CD4-positive, alpha-beta memory T cell (primary cell): ENCODE data around the gene CSTPP1. TPM values are rescaled to one million over a fixed set of nuclear protein-coding genes. Genes with fewer than 3 reads are reported as not detected.

ENCODE experiments used
- CTCF ChIA-PET: fragments of 350-600 bp; sonication (Branson Sonifier 250); formaldehyde crosslinking; loops from one replicate; lab custom pipeline; 2021; ENCODE audit warnings: inconsistent platforms; ENCODE audit not compliant: partially characterized antibody; lab: Charles Lee
- POLR2A ChIA-PET: fragments of 350-600 bp; sonication (Branson Sonifier 250); formaldehyde crosslinking; loops from one replicate; lab custom pipeline; 2021; ENCODE audit not compliant: partially characterized antibody; lab: Charles Lee
- DNase-seq, 5 donors: peaks; one replicate each; pipeline versions ENCODE4 v3.0.0 to v3.0.0-alpha.2; 2020 to 2022; ENCODE audit warnings: mixed read lengths in 1 of 5
- H3K27ac ChIP-seq: one replicate; pipeline ENCODE4 v1.7.0; 2013; ENCODE audit warnings: low read depth, low read length
- H3K27me3 ChIP-seq: 2 replicates; pipeline ENCODE4 v1.7.0; 2013; ENCODE audit warnings: mild to moderate bottlenecking, low read length, moderate library complexity; ENCODE audit not compliant: insufficient read depth
- H3K36me3 ChIP-seq: 2 replicates; pipeline ENCODE4 v1.7.0; 2013; ENCODE audit warnings: mild to moderate bottlenecking, low read length, moderate library complexity; ENCODE audit not compliant: insufficient read depth
- H3K4me1 ChIP-seq: 2 replicates; pipeline ENCODE4 v1.7.0; 2013; ENCODE audit warnings: mild to moderate bottlenecking, low read length, moderate library complexity; ENCODE audit not compliant: insufficient read depth
- H3K4me3 ChIP-seq, 2 donors: one replicate each; pipeline ENCODE4 v1.7.0; 2013; ENCODE audit warnings: low read length in 2 of 2, mild to moderate bottlenecking in 1 of 2
- H3K9me3 ChIP-seq, 2 donors: one replicate each; pipeline ENCODE4 v1.7.0; 2013; ENCODE audit warnings: low read length in 2 of 2, control low read depth in 1 of 2; ENCODE audit not compliant: control insufficient read depth in 1 of 2
- H3K27ac Mint-ChIP-seq, 7 donors: one replicate each; pipeline ENCODE4 v1.8.0; 2020 to 2021; ENCODE audit warnings: mixed read lengths in 7 of 7, mild to moderate bottlenecking in 6 of 7, inconsistent platforms in 3 of 7, moderate library complexity in 3 of 7
- H3K27me3 Mint-ChIP-seq, 2 donors: one replicate each; pipeline ENCODE4 v1.8.0; 2020 to 2021; ENCODE audit warnings: mixed read lengths in 2 of 2
- H3K36me3 Mint-ChIP-seq, 2 donors: one replicate each; pipeline ENCODE4 v1.8.0; 2020 to 2021; ENCODE audit warnings: mixed read lengths in 2 of 2, inconsistent platforms in 1 of 2, mild to moderate bottlenecking in 1 of 2
- H3K4me1 Mint-ChIP-seq, 4 donors: one replicate each; pipeline ENCODE4 v1.8.0; 2020 to 2021; ENCODE audit warnings: mixed read lengths in 4 of 4, mild to moderate bottlenecking in 1 of 4
- H3K4me3 Mint-ChIP-seq, 8 donors: one replicate each; pipeline ENCODE4 v1.8.0; 2020 to 2021; ENCODE audit warnings: mixed read lengths in 8 of 8, mild to moderate bottlenecking in 7 of 8, moderate library complexity in 6 of 8, inconsistent platforms in 3 of 8
- H3K9me3 Mint-ChIP-seq, 8 donors: one replicate each; pipeline ENCODE4 v1.8.0; 2020 to 2021; ENCODE audit warnings: mixed read lengths in 8 of 8, mild to moderate bottlenecking in 5 of 8, inconsistent platforms in 3 of 8, moderate library complexity in 1 of 8
- intact Hi-C: fragments of 100-400 bp; cut with micrococcal nuclease; formaldehyde crosslinking; loops from one replicate; pipeline ENCODE4 v1.15.1; 2023
- polyA plus RNA-seq, 2 donors: library from polyadenylated mRNA; unstranded; fragments of 300-500 nt; fragmentation: Illumina TruSeq; gene quantifications; one replicate each; pipeline ENCODE4 v1.2.3, GENCODE V29; 2021
- total RNA-seq, 2 experiments: library from RNA; stranded (reverse); gene quantifications; one replicate each; pipeline ENCODE4 v1.2.3, GENCODE V29; 2021

The CSTPP1 gene
- total and polyA plus RNA-seq, 4 experiments from 2014 or later, result 12.4 to 24.3 (median 17.8) TPM

DNA sequence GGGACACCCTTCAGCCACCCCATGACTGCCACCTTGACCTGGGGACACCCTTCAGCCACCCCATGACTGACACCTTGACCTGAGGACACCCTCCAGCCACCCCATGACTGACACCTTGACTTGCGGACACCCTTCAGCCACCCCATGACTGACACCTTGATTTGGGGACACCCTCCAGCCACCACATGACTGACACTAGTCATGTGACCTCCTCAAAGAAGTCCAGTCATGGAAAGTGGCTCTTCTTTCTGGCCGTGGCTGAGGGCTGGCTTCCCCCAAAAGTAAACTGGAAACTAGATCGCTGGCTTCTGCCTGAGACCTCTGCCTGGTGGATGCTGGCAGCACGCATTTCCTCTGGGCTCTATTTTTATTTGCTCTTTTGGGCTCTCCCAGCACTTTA, 211.7 kb downstream of the CSTPP1 start:
- no peak overlapping the region for H3K27ac ChIP-seq
- peaks cover 4 to 10% (median 4%) of the 10 kb centered on the region in 4 donors for H3K4me1 Mint-ChIP-seq
- no peaks in the 10 kb centered on the region for H3K36me3 ChIP-seq
- intact Hi-C loops, result no loop called here
- H3K36me3 Mint-ChIP-seq, result peaks cover 5 to 7% of the 10 kb centered on the region in 2 donors
- peaks cover 7% of the 10 kb centered on the region for H3K4me1 ChIP-seq
- H3K4me3 Mint-ChIP-seq, result no peak overlapping the region
- no peaks in the 10 kb centered on the region for H3K9me3 Mint-ChIP-seq
- ChIA-PET CTCF (no interaction called here), POLR2A (no interaction called here)
- no peak overlapping the region for H3K4me3 ChIP-seq
- no peak overlapping the region for H3K27ac Mint-ChIP-seq
- no peaks in the 10 kb centered on the region for H3K27me3 Mint-ChIP-seq
- no peak for DNase-seq
- no peaks in the 10 kb centered on the region for H3K9me3 ChIP-seq
- H3K27me3 ChIP-seq, result no peaks in the 10 kb centered on the region

DNA sequence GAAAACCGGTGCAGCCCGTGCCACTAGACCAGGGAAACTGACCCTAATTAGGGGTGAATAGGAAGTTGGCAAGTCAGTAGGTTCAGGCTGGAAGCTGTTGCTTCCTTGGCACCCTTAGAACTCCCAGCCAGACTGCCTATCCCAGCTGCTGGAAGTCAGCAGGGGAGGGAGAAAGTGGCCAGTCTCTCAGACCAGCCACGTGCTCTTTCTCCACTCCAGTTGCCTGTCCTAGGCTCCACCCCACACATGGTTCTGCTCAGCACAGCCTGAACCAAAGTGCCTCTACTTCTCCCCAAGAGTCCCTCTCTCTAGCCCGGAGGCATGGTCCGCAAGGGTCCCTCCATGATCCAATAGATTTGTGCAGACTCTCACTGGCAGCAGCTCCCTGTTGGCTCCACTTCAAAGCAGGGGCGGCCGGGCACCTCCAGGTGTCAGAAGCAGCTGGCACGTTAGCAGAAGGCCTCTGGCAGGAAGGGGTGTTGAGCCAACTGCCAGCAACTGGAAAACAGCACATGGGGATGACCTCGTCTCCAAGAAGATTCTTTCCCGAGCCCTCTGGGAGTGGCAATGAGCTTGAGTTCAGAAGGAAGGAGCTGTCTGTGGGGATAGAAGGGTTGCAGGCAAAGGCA, 212.5 kb downstream of the CSTPP1 start:
- Mint-ChIP-seq H3K36me3 (peaks cover 5 to 7% of the 10 kb centered on the region in 2 donors), H3K27ac (no peak overlapping the region), H3K27me3 (no peaks in the 10 kb centered on the region)

DNA sequence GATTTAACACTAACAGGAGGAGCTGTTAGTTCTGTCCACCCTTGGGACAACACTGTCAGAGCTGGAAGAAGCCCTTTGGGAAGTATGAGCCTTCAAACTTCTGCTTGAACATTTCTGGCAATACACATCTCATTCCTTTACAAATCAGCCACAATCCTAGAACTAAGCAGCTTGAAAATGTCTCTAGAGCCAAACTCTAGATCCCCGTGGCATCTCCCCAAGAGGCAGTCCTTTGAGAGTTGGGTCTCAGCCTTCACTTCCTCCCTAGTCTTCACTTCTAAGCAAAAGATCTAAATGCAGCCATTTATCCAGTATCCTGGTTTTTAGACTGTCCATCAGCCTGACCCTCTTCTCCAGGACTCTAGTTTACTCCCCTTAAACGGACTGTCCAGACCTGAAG, 213.2 kb downstream of the CSTPP1 start:
- H3K4me1 Mint-ChIP-seq, result peaks cover 12 to 24% (median 15%) of the 10 kb centered on the region in 4 donors
- H3K36me3 ChIP-seq, result no peaks in the 10 kb centered on the region
- POLR2A ChIA-PET, result no interaction called here
- CTCF ChIA-PET, result interaction anchor here (1.6 kb wide), 1 partner anchor 11 kb away, joined by 5 read pairs; no protein-coding TSS in a partner anchor
- H3K4me3 Mint-ChIP-seq, result no peak overlapping the region
- no peaks in the 10 kb centered on the region for H3K27me3 ChIP-seq
- H3K27me3 Mint-ChIP-seq, result no peaks in the 10 kb centered on the region
- H3K4me1 ChIP-seq, result peaks cover 21% of the 10 kb centered on the region
- no peak for DNase-seq
- H3K9me3 ChIP-seq, result no peaks in the 10 kb centered on the region
- no peaks in the 10 kb centered on the region for H3K9me3 Mint-ChIP-seq
- H3K27ac Mint-ChIP-seq, result peak overlapping the region in 1 of 7 donors; percentile 14
- peaks cover 5 to 7% of the 10 kb centered on the region in 2 donors for H3K36me3 Mint-ChIP-seq
- intact Hi-C loops, result no loop called here
- no peak overlapping the region for H3K4me3 ChIP-seq
- H3K27ac ChIP-seq, result no peak overlapping the region

More for the DNA sequence above, 212.5 kb downstream of the CSTPP1 start:
- H3K27ac ChIP-seq, result no peak overlapping the region
- H3K4me3 Mint-ChIP-seq, result peak overlapping the region in 1 of 8 donors; percentile 41
- no peaks in the 10 kb centered on the region for H3K36me3 ChIP-seq
- POLR2A ChIA-PET, result no interaction called here
- CTCF ChIA-PET, result interaction anchor here (1.6 kb wide), 1 partner anchor 12 kb away, joined by 5 read pairs; no protein-coding TSS in a partner anchor
- H3K9me3 Mint-ChIP-seq, result no peaks in the 10 kb centered on the region
- peaks cover 6 to 16% (median 9%) of the 10 kb centered on the region in 4 donors for H3K4me1 Mint-ChIP-seq
- peaks cover 13% of the 10 kb centered on the region for H3K4me1 ChIP-seq
- no peak overlapping the region for H3K4me3 ChIP-seq
- no peaks in the 10 kb centered on the region for H3K27me3 ChIP-seq
- no peaks in the 10 kb centered on the region for H3K9me3 ChIP-seq
- no peak for DNase-seq
- intact Hi-C loops, result no loop called here

DNA sequence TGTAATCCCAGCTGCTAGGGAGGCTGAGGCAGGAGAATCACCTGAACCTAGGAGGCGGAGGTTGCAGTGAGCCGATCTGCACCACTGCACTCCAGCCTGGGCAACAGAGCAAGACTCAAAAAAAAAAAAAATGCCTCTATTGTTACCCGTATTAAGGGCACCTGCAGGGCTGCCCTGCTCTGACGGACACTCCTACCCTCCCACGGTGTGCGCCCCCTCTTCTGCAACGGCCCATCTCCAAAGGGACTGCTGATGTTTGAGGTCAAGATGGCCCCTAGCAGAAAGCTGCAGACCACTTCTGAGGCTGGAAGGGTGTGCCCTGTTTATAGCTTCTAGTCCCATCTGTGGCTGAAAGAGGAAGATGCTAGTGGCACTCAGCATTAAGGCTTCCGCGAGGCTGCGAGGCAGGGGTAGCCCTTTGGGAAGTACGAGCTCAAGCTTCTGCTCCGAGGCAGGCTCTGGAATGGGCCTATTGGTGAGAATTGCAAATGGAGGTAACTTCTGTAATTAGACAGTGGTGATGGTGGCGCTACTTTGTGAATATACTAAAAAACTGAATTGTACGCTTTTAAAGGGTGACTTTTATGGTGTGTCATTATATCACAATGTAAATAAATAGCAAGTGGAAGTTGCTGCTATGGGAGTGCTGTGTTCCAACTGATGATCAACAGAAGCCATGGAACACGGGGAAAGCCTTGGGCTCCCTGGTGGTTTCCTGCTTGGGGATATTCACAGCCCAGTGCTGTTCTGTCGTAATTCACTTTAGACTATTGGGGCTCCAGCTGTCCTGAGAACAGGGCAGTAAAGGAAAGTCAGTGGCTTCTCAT, 215.8 kb downstream of the CSTPP1 start:
- peak overlapping the region in 2 of 7 donors; percentile 2 to 12 for H3K27ac Mint-ChIP-seq
- ChIA-PET CTCF (interaction anchor here (0.7 to 5.8 kb wide), 20 partner anchors 8 to 271 kb away, joined by 3 to 44 read pairs (median 6); partner anchors contain the start of gene CSTPP1), POLR2A (no interaction called here)
- H3K4me3 Mint-ChIP-seq, result no peak overlapping the region
- H3K36me3 Mint-ChIP-seq, result peaks cover 5 to 8% of the 10 kb centered on the region in 2 donors
- H3K27me3 ChIP-seq, result no peaks in the 10 kb centered on the region
- H3K9me3 Mint-ChIP-seq, result no peaks in the 10 kb centered on the region
- intact Hi-C loops, result no loop called here
- no peak for DNase-seq
- H3K4me1 ChIP-seq, result peaks cover 33% of the 10 kb centered on the region
- no peaks in the 10 kb centered on the region for H3K9me3 ChIP-seq
- H3K27me3 Mint-ChIP-seq, result no peaks in the 10 kb centered on the region
- H3K4me1 Mint-ChIP-seq, result peaks cover 19 to 33% (median 24%) of the 10 kb centered on the region in 4 donors
- no peak overlapping the region for H3K27ac ChIP-seq
- no peaks in the 10 kb centered on the region for H3K36me3 ChIP-seq
- no peak overlapping the region for H3K4me3 ChIP-seq

DNA sequence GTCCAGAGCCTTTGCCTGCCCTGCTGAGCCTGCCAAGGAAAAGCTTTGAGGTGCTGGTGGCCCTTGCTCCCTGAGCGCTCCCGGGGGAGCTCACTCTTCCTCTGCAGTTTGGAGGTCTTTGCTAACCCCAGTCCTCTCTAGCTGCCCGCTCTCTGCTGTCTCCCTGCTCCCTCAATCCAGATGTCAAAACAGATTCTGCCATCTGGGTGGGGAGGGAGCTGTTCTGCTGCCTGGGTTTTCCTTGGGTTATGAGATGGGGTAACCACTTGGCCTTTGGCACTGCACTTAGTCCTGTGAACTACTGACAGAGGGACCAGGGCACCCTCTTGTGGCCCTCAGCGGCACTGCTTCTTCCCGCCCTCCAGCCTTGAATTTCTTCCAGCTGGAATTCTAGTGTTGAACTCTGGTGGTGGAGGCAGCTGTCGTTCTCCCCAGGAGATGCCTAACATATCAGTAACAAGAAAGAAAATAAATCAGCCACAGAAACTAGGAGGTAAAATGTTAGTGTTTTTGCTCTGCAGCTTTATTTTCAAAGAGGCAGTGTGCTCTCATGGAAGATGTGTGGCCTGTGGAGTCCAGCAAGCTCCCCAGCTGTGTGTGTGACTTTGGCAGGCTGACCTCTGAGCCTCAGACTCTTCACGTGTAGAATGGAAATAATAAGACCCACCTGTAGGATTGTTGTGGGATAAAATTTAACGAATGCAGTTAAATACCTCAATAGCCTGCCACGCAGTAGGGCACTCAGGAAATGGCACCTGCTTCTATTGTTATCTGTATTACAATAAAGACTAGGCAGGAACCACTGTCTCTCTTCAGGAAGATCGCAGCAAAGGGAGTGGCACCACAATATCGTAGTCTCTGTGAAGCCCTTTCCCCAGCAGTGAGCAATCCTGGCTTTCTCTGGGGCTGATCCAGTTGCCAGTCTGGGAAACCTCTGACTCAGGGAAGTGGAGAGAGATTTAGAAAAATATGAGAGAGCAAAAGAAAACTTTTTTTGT, 216.7 kb downstream of the CSTPP1 start:
- no peaks in the 10 kb centered on the region for H3K27me3 Mint-ChIP-seq
- peak overlapping the region in 5 of 8 donors; percentile 14 to 63 (median 58) for H3K4me3 Mint-ChIP-seq
- intact Hi-C loops, result loop anchor here (1.0 kb wide), 2 partner anchors 233 to 264 kb away; no protein-coding TSS in a partner anchor
- Histone ChIP-seq H3K4me3 (no peak overlapping the region), H3K4me1 (peaks cover 33% of the 10 kb centered on the region), H3K36me3 (no peaks in the 10 kb centered on the region), H3K9me3 (no peaks in the 10 kb centered on the region), H3K27me3 (no peaks in the 10 kb centered on the region), H3K27ac (no peak overlapping the region)
- DNase-seq, result peak in 4 of 5 donors; percentile 35 to 46 (median 40)
- H3K27ac Mint-ChIP-seq, result peak overlapping the region; percentile 2 to 91 (median 65)
- ChIA-PET CTCF (interaction anchor here (0.7 to 5.8 kb wide), 23 partner anchors 9 to 271 kb away, joined by 3 to 44 read pairs (median 6); partner anchors contain the start of gene CSTPP1), POLR2A (interaction anchor here (1.0 kb wide), 1 partner anchor 11 kb away, joined by 3 read pairs; no protein-coding TSS in a partner anchor)
- H3K36me3 Mint-ChIP-seq, result peaks cover 4 to 10% of the 10 kb centered on the region in 2 donors
- peaks cover 19 to 33% (median 24%) of the 10 kb centered on the region in 4 donors for H3K4me1 Mint-ChIP-seq
- no peaks in the 10 kb centered on the region for H3K9me3 Mint-ChIP-seq
